ENCODE results near the gene POU5F1.

The POU5F1 gene

DNA sequence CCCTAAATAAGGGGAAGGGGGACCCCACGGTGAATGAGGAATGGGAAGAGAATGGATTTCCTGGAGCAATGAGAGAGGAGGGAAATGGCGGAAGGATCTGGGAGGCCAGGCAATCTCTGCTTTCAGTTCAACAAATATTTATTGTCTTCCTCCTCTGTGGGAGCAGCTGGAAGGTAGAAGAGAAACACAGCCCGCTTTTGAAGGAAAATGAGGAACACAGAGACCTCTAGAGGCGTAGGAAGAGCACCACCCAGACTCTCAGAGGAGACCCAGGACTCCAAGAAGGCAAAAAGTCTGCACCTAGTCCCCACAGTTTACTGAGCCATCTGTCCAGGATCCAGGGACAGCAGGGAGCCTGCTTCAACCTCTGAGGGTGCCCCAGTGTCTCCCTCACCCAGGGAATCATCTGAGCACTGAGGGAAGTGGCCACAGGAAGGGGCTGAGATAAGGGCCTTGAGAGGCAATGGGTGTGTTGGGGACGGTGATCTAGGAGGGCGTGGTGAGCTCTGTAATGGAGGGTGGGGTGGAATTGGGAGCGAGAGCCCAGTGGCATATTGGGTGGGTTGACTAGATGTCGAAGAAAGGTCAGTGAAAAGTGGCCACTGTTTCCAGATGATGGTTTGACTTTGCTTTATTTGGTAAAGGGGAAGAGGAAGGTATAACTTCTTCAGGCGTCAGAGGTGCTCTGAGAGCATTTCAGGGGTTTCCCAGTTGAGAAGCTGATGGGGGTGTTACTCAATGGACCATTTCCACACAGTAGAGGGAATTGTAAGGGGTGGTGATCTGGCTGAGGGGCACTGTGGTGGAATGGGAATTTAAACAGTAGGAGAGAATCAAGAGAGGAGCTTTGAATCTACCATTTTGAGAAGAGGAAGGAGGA lies 55.3 kb downstream of the POU5F1 start:
- DNase-seq (ENCODE audit: low read depth), result no peak

DNA sequence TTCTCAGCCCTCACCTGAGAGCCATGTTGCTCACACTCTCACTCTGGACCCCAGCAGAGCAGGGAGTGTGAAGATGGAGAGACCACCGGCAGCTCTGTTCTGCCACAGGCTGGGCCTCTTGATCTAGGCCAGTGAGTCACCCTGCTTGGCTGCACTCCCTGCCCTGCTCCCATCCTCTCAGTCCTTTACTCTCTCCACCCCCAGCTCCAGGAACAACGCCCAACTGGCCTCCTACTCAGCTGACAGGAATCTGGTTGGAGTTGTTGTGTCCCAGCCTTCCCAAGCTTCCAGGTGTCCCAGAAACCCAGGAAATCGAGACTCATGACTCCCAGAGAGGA lies 56.0 kb downstream of the POU5F1 start, which contains the start of gene PSORS1C1:
Gene PSORS1C1 (plus strand): TSS at position 260 of the 338 bp plus-strand sequence. CDS start 14,833 bp downstream, outside the sequence.
- no peak for DNase-seq (ENCODE audit: low read depth)

Measured in activated T-cell treated with anti-CD3 and anti-CD28 coated beads for 48 hours (primary cell).